Measurements from ENCODE around the gene CPOX.

CPOX gene

GRCh38 chr3:98596087-98596486 lies 2.7 kb upstream of the CPOX start:
- no peak for DNase-seq (ENCODE audit: low spot score)

GRCh38 chr3:98594628-98595324 lies 1.4 kb upstream of the CPOX start:
- DNase-seq (ENCODE audit: low spot score), result peak; percentile 54

GRCh38 chr3:98592345-98592935 lies 971 bp downstream of the CPOX start:
- peak; percentile 49 for DNase-seq (ENCODE audit: low spot score)

GRCh38 chr3:98589331-98590036 lies 3.9 kb downstream of the CPOX start:
- peak; percentile 71 for DNase-seq (ENCODE audit: low spot score)

- DNase-seq (ENCODE audit: low spot score), result peak; percentile 52
Measured at GRCh38 chr3:98588065-98588464, 5.3 kb downstream of the CPOX start.

GRCh38 chr3:98587654-98588053 lies 5.8 kb downstream of the CPOX start:
- DNase-seq (ENCODE audit: low spot score), result peak; percentile 26

- DNase-seq (ENCODE audit: low spot score), result peak; percentile 75
Measured at GRCh38 chr3:98584547-98584946, 8.9 kb downstream of the CPOX start.

- peak; percentile 83 for DNase-seq (ENCODE audit: low spot score)
Measured at GRCh38 chr3:98583766-98584165, 9.6 kb downstream of the CPOX start.

GRCh38 chr3:98582042-98582441 lies 11.4 kb downstream of the CPOX start:
- peak; percentile 56 for DNase-seq (ENCODE audit: low spot score)

- DNase-seq (ENCODE audit: low spot score), result no peak
Measured at GRCh38 chr3:98581474-98581873, 11.9 kb downstream of the CPOX start.

- peak; percentile 69 for DNase-seq (ENCODE audit: low spot score)
Measured at GRCh38 chr3:98580401-98581386, 12.7 kb downstream of the CPOX start.

- peak; percentile 28 for DNase-seq (ENCODE audit: low spot score)
Measured at GRCh38 chr3:98577178-98577895, 16.1 kb downstream of the CPOX start.

- DNase-seq (ENCODE audit: low spot score), result peak; percentile 59
Measured at GRCh38 chr3:98574132-98574531, 19.3 kb downstream of the CPOX start.

- DNase-seq (ENCODE audit: low spot score), result peak; percentile 56
Measured at GRCh38 chr3:98573181-98573728, 20.2 kb downstream of the CPOX start.

- DNase-seq (ENCODE audit: low spot score), result no peak
Measured at GRCh38 chr3:98568402-98568801, 25.0 kb downstream of the CPOX start.

GRCh38 chr3:98567666-98568270 lies 25.6 kb downstream of the CPOX start:
- DNase-seq (ENCODE audit: low spot score), result no peak

- DNase-seq (ENCODE audit: low spot score), result no peak
Measured at GRCh38 chr3:98565843-98566242, 27.6 kb downstream of the CPOX start.

- no peak for DNase-seq (ENCODE audit: low spot score)
Measured at GRCh38 chr3:98565237-98565643, 28.2 kb downstream of the CPOX start.

GRCh38 chr3:98564282-98565005 lies 29.0 kb downstream of the CPOX start:
- DNase-seq (ENCODE audit: low spot score), result no peak
